Hematopoietic multipotent progenitor cell treated with erythropoietin and hydrocortisone succinate and interleukin-3 and kit ligand, for 4 days (in vitro differentiated cells): ENCODE results near the gene TMEM80.

Experiments used
- DNase-seq: peaks from one replicate; pipeline ENCODE4 v3.0.0-alpha.2; 2015

The TMEM80 gene

DNA sequence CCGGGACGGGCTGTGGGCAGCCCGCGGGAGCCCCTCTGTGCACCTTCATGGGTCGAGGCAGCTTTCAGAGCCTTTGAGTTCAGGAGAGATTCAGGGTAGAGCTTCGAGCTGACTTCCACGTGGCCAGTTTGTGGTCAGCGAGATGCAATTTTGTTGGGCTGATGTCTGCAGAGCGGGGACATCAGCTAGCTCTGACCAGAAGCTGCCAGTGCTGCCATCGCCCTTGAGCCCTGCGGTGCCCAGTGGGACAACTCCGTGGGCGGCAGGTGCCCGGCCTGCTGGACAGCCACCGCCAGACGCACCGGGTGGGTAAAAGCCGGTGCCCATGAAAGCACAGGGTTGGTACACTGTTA, 52.4 kb downstream of the TMEM80 start:
- DNase-seq: peak; percentile 58

DNA sequence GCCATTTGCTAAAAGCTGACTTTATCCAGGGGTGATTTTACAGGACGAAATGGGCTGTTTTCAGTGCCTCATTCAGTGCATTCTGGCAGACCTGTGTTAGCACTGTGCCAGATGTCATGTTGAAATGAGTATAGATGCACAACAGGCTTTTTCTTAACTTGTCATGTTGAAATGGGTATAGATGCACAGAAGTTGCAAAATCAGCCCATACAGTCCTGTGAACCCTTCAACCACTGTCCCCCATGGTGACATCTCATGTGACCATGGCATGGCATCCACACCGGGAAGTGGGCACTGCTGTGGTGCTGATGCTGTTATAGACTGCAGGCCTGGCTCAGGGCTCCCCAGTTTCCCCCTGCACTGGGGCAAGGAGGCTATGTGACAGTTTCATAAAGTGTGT, 54.1 kb downstream of the TMEM80 start:
- DNase-seq: peak; percentile 79
